NT2/D1 (cell line): ENCODE data around the gene CAB39.

ENCODE experiments used
- YY1 ChIP-seq: IDR thresholded peaks from 2 replicates; pipeline ENCODE4 v1.6.1; 2011; ENCODE audit not compliant: insufficient read length, insufficient read depth
- ZNF274 ChIP-seq: IDR thresholded peaks from 2 replicates; pipeline ENCODE4 v1.6.1; 2011; ENCODE audit warnings: mild to moderate bottlenecking, low read depth, low read length

GRCh38 chr2:230697676-230698075 lies 15.0 kb upstream of the CAB39 start:
- TF ChIP-seq ZNF274 (no peak), YY1 (no peak)
